Vagina (tissue), 2 donors: ENCODE data around the gene SPECC1.

Experiments
- POLR2A ChIP-seq, 2 donors: fragments of 450-650 bp; IDR thresholded peaks; one replicate each; pipeline ENCODE4 v1.6.1; 2017; ENCODE audit warnings: antibody characterized with exemption in 2 of 2, mild to moderate bottlenecking in 2 of 2, moderate library complexity in 2 of 2
- POLR2AphosphoS5 ChIP-seq, 2 donors: sonication (generic); formaldehyde crosslinking; IDR thresholded peaks; one replicate each; pipeline ENCODE4 v1.9.0; 2017; ENCODE audit warnings: antibody characterized with exemption in 2 of 2, mild to moderate bottlenecking in 2 of 2, low read depth in 1 of 2; ENCODE audit not compliant: insufficient read depth in 1 of 2
- TF ChIP-seq, protein P1 (sequence below), 3 experiments: fragments of 450-650 bp in 2 of 3; fragments of 200-600 bp in 1 of 3; sonication (generic) in 1 of 3; IDR thresholded peaks; one replicate each; pipeline ENCODE4 v1.5.1; 2017 to 2019; ENCODE audit warnings: antibody characterized with exemption in 3 of 3, mild to moderate bottlenecking in 2 of 3, moderate library complexity in 2 of 3

DNA sequence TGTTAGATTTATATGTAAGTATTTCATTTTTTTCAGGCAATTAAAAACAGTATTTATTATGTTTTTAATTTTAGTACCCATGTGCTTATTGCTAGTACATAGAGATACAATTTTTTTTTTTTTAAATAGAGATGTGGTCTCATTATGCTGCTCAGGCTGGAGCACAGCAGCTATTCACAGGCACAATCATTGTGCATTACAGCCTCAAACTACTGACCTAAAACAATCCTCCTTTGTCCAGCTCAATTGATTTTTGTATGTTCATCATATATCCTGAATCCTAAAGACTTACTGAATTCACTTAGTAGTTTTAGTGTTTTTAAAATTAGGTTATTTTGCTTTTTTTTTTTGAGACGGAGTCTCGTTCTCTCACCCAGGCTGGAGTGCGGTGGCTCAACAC lies 26.3 kb downstream of the SPECC1 start:
- TF ChIP-seq, protein P1, sequence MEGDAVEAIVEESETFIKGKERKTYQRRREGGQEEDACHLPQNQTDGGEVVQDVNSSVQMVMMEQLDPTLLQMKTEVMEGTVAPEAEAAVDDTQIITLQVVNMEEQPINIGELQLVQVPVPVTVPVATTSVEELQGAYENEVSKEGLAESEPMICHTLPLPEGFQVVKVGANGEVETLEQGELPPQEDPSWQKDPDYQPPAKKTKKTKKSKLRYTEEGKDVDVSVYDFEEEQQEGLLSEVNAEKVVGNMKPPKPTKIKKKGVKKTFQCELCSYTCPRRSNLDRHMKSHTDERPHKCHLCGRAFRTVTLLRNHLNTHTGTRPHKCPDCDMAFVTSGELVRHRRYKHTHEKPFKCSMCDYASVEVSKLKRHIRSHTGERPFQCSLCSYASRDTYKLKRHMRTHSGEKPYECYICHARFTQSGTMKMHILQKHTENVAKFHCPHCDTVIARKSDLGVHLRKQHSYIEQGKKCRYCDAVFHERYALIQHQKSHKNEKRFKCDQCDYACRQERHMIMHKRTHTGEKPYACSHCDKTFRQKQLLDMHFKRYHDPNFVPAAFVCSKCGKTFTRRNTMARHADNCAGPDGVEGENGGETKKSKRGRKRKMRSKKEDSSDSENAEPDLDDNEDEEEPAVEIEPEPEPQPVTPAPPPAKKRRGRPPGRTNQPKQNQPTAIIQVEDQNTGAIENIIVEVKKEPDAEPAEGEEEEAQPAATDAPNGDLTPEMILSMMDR (IDR thresholded peaks at IDR 0.05) = no peak
- no peak for TF ChIP-seq POLR2A (IDR thresholded peaks at IDR 0.05)
- TF ChIP-seq POLR2AphosphoS5 (IDR thresholded peaks at IDR 0.05; ENCODE audit: insufficient read depth in 1 of 2, low read depth in 1 of 2) = no peak
